GM18909 (cell line): ENCODE measurements around the gene PGGT1B.

Experiments used
- ATAC-seq: cut with Tn5 transposase; IDR thresholded peaks from one replicate; pipeline ENCODE4 v1.9.1; 2021; ENCODE audit warnings: mild to moderate bottlenecking; ENCODE audit not compliant: unreplicated experiment, poor library complexity

Gene PGGT1B

GRCh38 chr5:115262321-115263077 is at the start of gene PGGT1B:
Gene PGGT1B, minus strand, starts transcription at chr5:115262877. Its CDS starts 26 bp downstream, at chr5:115262851.
- ATAC-seq, result peak; percentile 90

- ATAC-seq, result peak; percentile 55
Observed at GRCh38 chr5:115309751-115310370, 47.2 kb upstream of the PGGT1B start.

GRCh38 chr5:115308815-115309214 is 46.1 kb upstream of the PGGT1B start:
- ATAC-seq, result no peak

GRCh38 chr5:115306011-115306536 is 43.4 kb upstream of the PGGT1B start:
- no peak for ATAC-seq

GRCh38 chr5:115304496-115304895 is 41.8 kb upstream of the PGGT1B start:
- no peak for ATAC-seq

GRCh38 chr5:115298811-115299210 is 36.1 kb upstream of the PGGT1B start:
- ATAC-seq, result no peak

- no peak for ATAC-seq
Observed at GRCh38 chr5:115297031-115297430, 34.4 kb upstream of the PGGT1B start.

- peak; percentile 85 for ATAC-seq
Observed at GRCh38 chr5:115296124-115297022, 33.7 kb upstream of the PGGT1B start, which contains the start of gene CCDC112. Gene CCDC112, minus strand, starts transcription at chr5:115296654. Its CDS starts 111 bp downstream, at chr5:115296543.

GRCh38 chr5:115295777-115296123 is 33.1 kb upstream of the PGGT1B start:
- peak; percentile 36 for ATAC-seq

- no peak for ATAC-seq
Observed at GRCh38 chr5:115291397-115291796, 28.7 kb upstream of the PGGT1B start.

GRCh38 chr5:115289104-115289503 is 26.4 kb upstream of the PGGT1B start:
- no peak for ATAC-seq

GRCh38 chr5:115284021-115284420 is 21.3 kb upstream of the PGGT1B start:
- ATAC-seq, result no peak

- no peak for ATAC-seq
Observed at GRCh38 chr5:115282131-115282530, 19.5 kb upstream of the PGGT1B start.

GRCh38 chr5:115274584-115274983 is 11.9 kb upstream of the PGGT1B start:
- ATAC-seq, result no peak

GRCh38 chr5:115272297-115272958 is 9.8 kb upstream of the PGGT1B start:
- no peak for ATAC-seq

GRCh38 chr5:115271295-115272050 is 8.8 kb upstream of the PGGT1B start:
- ATAC-seq, result peak; percentile 46

- ATAC-seq, result no peak
Observed at GRCh38 chr5:115267617-115268016, 4.9 kb upstream of the PGGT1B start.

GRCh38 chr5:115265220-115265619 is 2.5 kb upstream of the PGGT1B start:
- ATAC-seq, result no peak

GRCh38 chr5:115264786-115265185 is 2.1 kb upstream of the PGGT1B start:
- no peak for ATAC-seq

- ATAC-seq, result no peak
Observed at GRCh38 chr5:115263078-115263380, 352 bp upstream of the PGGT1B start.
